GM21381 (cell line): Measurements from ENCODE around the gene KCNG4.

ENCODE experiments used
- ATAC-seq: cut with Tn5 transposase; IDR thresholded peaks from one replicate; pipeline ENCODE4 v1.9.1; 2021; ENCODE audit warnings: mild to moderate bottlenecking, moderate library complexity; ENCODE audit not compliant: unreplicated experiment

KCNG4 gene

GRCh38 chr16:84183911-84184591 is 55.8 kb downstream of the KCNG4 start:
- no peak for ATAC-seq

- ATAC-seq = no peak
Observed at GRCh38 chr16:84183572-84183875, 56.3 kb downstream of the KCNG4 start.

GRCh38 chr16:84182680-84183571 is 56.9 kb downstream of the KCNG4 start:
- ATAC-seq = no peak

- ATAC-seq = no peak
Observed at GRCh38 chr16:84182104-84182503, 57.7 kb downstream of the KCNG4 start.

- no peak for ATAC-seq
Observed at GRCh38 chr16:84181144-84181915, 58.5 kb downstream of the KCNG4 start.

- no peak for ATAC-seq
Observed at GRCh38 chr16:84180519-84181140, 59.2 kb downstream of the KCNG4 start.

GRCh38 chr16:84179612-84180320 is 60.0 kb downstream of the KCNG4 start:
- no peak for ATAC-seq

- ATAC-seq = no peak
Observed at GRCh38 chr16:84178892-84179611, 60.8 kb downstream of the KCNG4 start.

GRCh38 chr16:84178146-84178765 is 61.6 kb downstream of the KCNG4 start:
- no peak for ATAC-seq

- no peak for ATAC-seq
Observed at GRCh38 chr16:84177741-84178073, 62.1 kb downstream of the KCNG4 start.

GRCh38 chr16:84176192-84177053 is 63.4 kb downstream of the KCNG4 start:
- ATAC-seq = no peak

- ATAC-seq = peak; percentile 60
Observed at GRCh38 chr16:84175350-84176081, 64.3 kb downstream of the KCNG4 start.

- no peak for ATAC-seq
Observed at GRCh38 chr16:84174396-84174795, 65.4 kb downstream of the KCNG4 start.

GRCh38 chr16:84169765-84170310 is 70.0 kb downstream of the KCNG4 start:
- ATAC-seq = no peak
